OCI-LY1 (cell line): Measurements from ENCODE around the gene SMOC2.

Experiments used
- CTCF ChIP-seq: fragments of 200-600 bp; sonication (generic), shearing (Covaris generic); IDR thresholded peaks from 2 replicates; pipeline ENCODE4 v1.5.1; 2017; ENCODE audit warnings: mild to moderate bottlenecking, antibody characterized with exemption, low read length, moderate library complexity, mixed read lengths
- EZH2 ChIP-seq: fragments of 200-600 bp; sonication (generic), shearing (Covaris generic); IDR thresholded peaks from 2 replicates; pipeline ENCODE4 v1.8.0; 2017; ENCODE audit warnings: borderline replicate concordance, mixed run types, mild to moderate bottlenecking, antibody characterized with exemption, low read length, moderate library complexity, mixed read lengths

- no peak for TF ChIP-seq CTCF
- TF ChIP-seq EZH2: no peak
Measured at GRCh38 chr6:168515376-168515775, 74.4 kb downstream of the SMOC2 start.
